Neuronal stem cell (in vitro differentiated cells): Measurements from ENCODE around the gene OR51I1.

Source experiments
- DNase-seq: peaks from one replicate; pipeline ENCODE4 v3.0.0-alpha.2; 2013; ENCODE audit warnings: low spot score
- H2AFZ ChIP-seq: one replicate; pipeline ENCODE4 v1.6.1; 2013; ENCODE audit warnings: mild to moderate bottlenecking, low read length, inconsistent platforms
- H2AK5ac ChIP-seq: 2 replicates; pipeline ENCODE4 v1.6.1; 2013; ENCODE audit warnings: low read depth, mild to moderate bottlenecking, inconsistent platforms, low read length, moderate library complexity, mixed read lengths
- H2BK120ac ChIP-seq: 2 replicates; pipeline ENCODE4 v1.6.1; 2013; ENCODE audit warnings: low read depth, mild to moderate bottlenecking, inconsistent platforms, low read length, moderate library complexity, mixed read lengths
- H2BK12ac ChIP-seq: one replicate; pipeline ENCODE4 v1.6.1; 2013; ENCODE audit warnings: low read length, inconsistent platforms
- H2BK15ac ChIP-seq: 2 replicates; pipeline ENCODE4 v1.6.1; 2013; ENCODE audit warnings: mild to moderate bottlenecking, low read length, inconsistent platforms, mixed read lengths
- H2BK5ac ChIP-seq: one replicate; pipeline ENCODE4 v1.6.1; 2013; ENCODE audit warnings: inconsistent platforms, mild to moderate bottlenecking, low read length, moderate library complexity
- H3K14ac ChIP-seq: one replicate; pipeline ENCODE4 v1.6.1; 2013; ENCODE audit warnings: low read length, inconsistent platforms
- H3K18ac ChIP-seq: 2 replicates; pipeline ENCODE4 v1.6.1; 2013; ENCODE audit warnings: low read length, inconsistent platforms
- H3K23ac ChIP-seq: 2 replicates; pipeline ENCODE4 v1.6.1; 2013; ENCODE audit warnings: low read depth, mild to moderate bottlenecking, mixed read lengths, low read length, inconsistent platforms; ENCODE audit not compliant: poor library complexity
- H3K27ac ChIP-seq: replicated peaks from 3 replicates; pipeline ENCODE4 v1.5.1; 2013; ENCODE audit warnings: low read length, inconsistent platforms
- H3K27me3 ChIP-seq, 3 experiments: 2 replicates each; pipeline ENCODE4 v1.6.1; 2013; ENCODE audit warnings: low read length in 3 of 3, mild to moderate bottlenecking in 2 of 3, inconsistent platforms in 1 of 3, low read depth in 1 of 3, mixed read lengths in 1 of 3, moderate library complexity in 1 of 3; ENCODE audit not compliant: control insufficient read depth in 3 of 3, insufficient read depth in 3 of 3
- H3K36me3 ChIP-seq, 2 donors: replicated peaks in 1 of 2; 2 replicates each; pipeline ENCODE4 v1.6.1; 2013; ENCODE audit warnings: low read length in 2 of 2; ENCODE audit not compliant: control insufficient read depth in 2 of 2, insufficient read depth in 2 of 2
- H3K4ac ChIP-seq: 2 replicates; pipeline ENCODE4 v1.6.1; 2013; ENCODE audit warnings: inconsistent platforms, mild to moderate bottlenecking, low read length, moderate library complexity
- H3K4me1 ChIP-seq, 2 donors: 1 replicate in 1 of 2; 2 replicates in 1 of 2; pipeline ENCODE4 v1.6.1; 2013; ENCODE audit warnings: low read length in 2 of 2, low read depth in 1 of 2; ENCODE audit not compliant: control insufficient read depth in 2 of 2, insufficient read depth in 1 of 2
- H3K4me2 ChIP-seq: one replicate; pipeline ENCODE4 v1.6.1; 2013; ENCODE audit warnings: mild to moderate bottlenecking, low read length, inconsistent platforms; ENCODE audit not compliant: insufficient read depth, poor library complexity, severe bottlenecking
- H3K4me3 ChIP-seq, 2 donors: 2 replicates each; pipeline ENCODE4 v1.5.1; 2013; ENCODE audit warnings: low read length in 2 of 2, mild to moderate bottlenecking in 2 of 2, inconsistent platforms in 1 of 2, moderate library complexity in 1 of 2
- H3K79me1 ChIP-seq: one replicate; pipeline ENCODE4 v1.6.1; 2013; ENCODE audit warnings: low read depth, mild to moderate bottlenecking, inconsistent platforms, low read length, moderate library complexity
- H3K9ac ChIP-seq: one replicate; pipeline ENCODE4 v1.6.1; 2013; ENCODE audit warnings: mild to moderate bottlenecking, low read depth, low read length, inconsistent platforms; ENCODE audit not compliant: poor library complexity
- H3K9me3 ChIP-seq, 2 donors: replicated peaks in 1 of 2; 2 replicates each; pipeline versions ENCODE3 to v1.6.1; 2013; ENCODE audit warnings: low read length in 2 of 2, mild to moderate bottlenecking in 2 of 2, inconsistent platforms in 1 of 2, low read depth in 1 of 2, mixed read lengths in 1 of 2, moderate library complexity in 1 of 2; ENCODE audit not compliant: control insufficient read depth in 2 of 2, insufficient read depth in 1 of 2
- H4K8ac ChIP-seq: one replicate; pipeline ENCODE4 v1.6.1; 2013; ENCODE audit warnings: low read depth, mild to moderate bottlenecking, inconsistent platforms, low read length, moderate library complexity
- H4K91ac ChIP-seq: one replicate; pipeline ENCODE4 v1.6.1; 2013; ENCODE audit warnings: low read length, low read depth, mild to moderate bottlenecking, inconsistent platforms; ENCODE audit not compliant: poor library complexity
- WGBS, 2 donors: extraction: QIAGEN DNeasy Blood & Tissue Kit; methylation state at CpG; one replicate each; pipeline ENCODE4 v1.1.7; 2013; ENCODE audit warnings: missing lambda C conversion rate in 2 of 2, mixed read lengths in 1 of 2; ENCODE audit not compliant: insufficient read length in 2 of 2, insufficient replicate concordance in 1 of 2; ENCODE audit errors: extremely low coverage in 2 of 2; 5-methylcytosine and 5-hydroxymethylcytosine counted together

The OR51I1 gene

GRCh38 chr11:5443835-5444393 lies 2.6 kb upstream of the OR51I1 start:
- Histone ChIP-seq H3K4me3 (no peak overlapping the region), H3K9me3 (no peaks in the 10 kb centered on the region), H2BK120ac (no peak overlapping the region), H2AFZ (no peak overlapping the region), H2BK12ac (no peak overlapping the region), H3K36me3 (no peaks in the 10 kb centered on the region), H3K27me3 (no peaks in the 10 kb centered on the region), H3K4me2 (no peak overlapping the region), H3K14ac (no peak overlapping the region), H3K9ac (no peak overlapping the region), H2BK15ac (no peak overlapping the region), H2AK5ac (no peak overlapping the region), H3K4ac (no peak overlapping the region), H3K18ac (no peak overlapping the region), H2BK5ac (no peak overlapping the region), H4K8ac (no peak overlapping the region), H3K27ac (no peak overlapping the region), H3K79me1 (no peaks in the 10 kb centered on the region), H3K23ac (no peak overlapping the region), H4K91ac (no peak overlapping the region), H3K4me1 (no peaks in the 10 kb centered on the region)
- 100% methylated on average over 1 of the region's 2 CpGs; no CpG with 5 or more reads in 1 of the 2 donors for WGBS, 2 donors
- no peak for DNase-seq

- Histone ChIP-seq H3K79me1 (no peaks in the 10 kb centered on the region), H3K4me2 (no peak overlapping the region), H2BK12ac (no peak overlapping the region), H2BK5ac (no peak overlapping the region), H2BK120ac (no peak overlapping the region), H3K27ac (no peak overlapping the region), H3K14ac (no peak overlapping the region), H4K91ac (no peak overlapping the region), H3K36me3 (no peaks in the 10 kb centered on the region), H4K8ac (no peak overlapping the region), H3K27me3 (peaks cover 0 to 2% (median 0%) of the 10 kb centered on the region in 3 experiments), H3K9ac (no peak overlapping the region), H3K4me3 (no peak overlapping the region), H3K4me1 (no peaks in the 10 kb centered on the region), H3K18ac (no peak overlapping the region), H2AFZ (no peak overlapping the region), H3K4ac (no peak overlapping the region), H3K9me3 (peaks cover 0 to 3% of the 10 kb centered on the region in 2 donors), H2AK5ac (no peak overlapping the region), H3K23ac (no peak overlapping the region), H2BK15ac (no peak overlapping the region)
- no peak for DNase-seq
- WGBS, 2 donors = no CpG with 5 or more reads among the region's 3 CpGs
Observed at GRCh38 chr11:5423131-5423530, 18.2 kb downstream of the OR51I1 start.

- no peak within 1 kb of the TSS for H2BK12ac ChIP-seq
- H4K8ac ChIP-seq = peak within 1 kb of the TSS; percentile 65
- no peak within 1 kb of the TSS for H2BK120ac ChIP-seq
- peaks cover 0 to 3% of the 10 kb centered on the region in 2 donors for H3K9me3 ChIP-seq
- peak within 1 kb of the TSS; percentile 48 for H3K18ac ChIP-seq
- no peaks in the 10 kb centered on the region for H3K79me1 ChIP-seq
- no peak within 1 kb of the TSS for H3K9ac ChIP-seq
- H2BK5ac ChIP-seq = no peak within 1 kb of the TSS
- peak within 1 kb of the TSS; percentile 82 for H3K14ac ChIP-seq
- no peak within 1 kb of the TSS for H2AFZ ChIP-seq
- no peak within 1 kb of the TSS for H2BK15ac ChIP-seq
- no CpG with 5 or more reads among the region's 1 CpG for WGBS, 2 donors
- H3K27me3 ChIP-seq = peaks cover 0 to 2% (median 0%) of the 10 kb centered on the region in 3 experiments
- DNase-seq = no peak
- H3K4me1 ChIP-seq = no peaks in the 10 kb centered on the region
- H3K23ac ChIP-seq = peak within 1 kb of the TSS; percentile 65
- H3K4ac ChIP-seq = no peak within 1 kb of the TSS
- no peaks in the 10 kb centered on the region for H3K36me3 ChIP-seq
- H3K4me2 ChIP-seq = no peak within 1 kb of the TSS
- H3K4me3 ChIP-seq = no peak within 1 kb of the TSS
- H2AK5ac ChIP-seq = no peak within 1 kb of the TSS
- H4K91ac ChIP-seq = no peak within 1 kb of the TSS
- no peak within 1 kb of the TSS for H3K27ac ChIP-seq
Observed at GRCh38 chr11:5421811-5422210, 19.5 kb downstream of the OR51I1 start, which contains the start of gene OR51Q1. Gene OR51Q1 (plus strand): TSS chr11:5422111. CDS start chr11:5422201, 90 bp downstream.

GRCh38 chr11:5420993-5421392 lies 20.3 kb downstream of the OR51I1 start:
- H3K9me3 ChIP-seq = peaks cover 0 to 3% of the 10 kb centered on the region in 2 donors
- H4K8ac ChIP-seq = no peak overlapping the region
- no peak overlapping the region for H3K4ac ChIP-seq
- H3K27me3 ChIP-seq = peaks cover 0 to 2% (median 0%) of the 10 kb centered on the region in 3 experiments
- no peak for DNase-seq
- WGBS, 2 donors = no CpG with 5 or more reads among the region's 5 CpGs
- H2AK5ac ChIP-seq = no peak overlapping the region
- H2BK15ac ChIP-seq = no peak overlapping the region
- H3K4me3 ChIP-seq = no peak overlapping the region
- H3K9ac ChIP-seq = no peak overlapping the region
- H2AFZ ChIP-seq = no peak overlapping the region
- H3K79me1 ChIP-seq = no peaks in the 10 kb centered on the region
- H2BK12ac ChIP-seq = no peak overlapping the region
- H4K91ac ChIP-seq = no peak overlapping the region
- no peak overlapping the region for H2BK5ac ChIP-seq
- H3K23ac ChIP-seq = no peak overlapping the region
- H3K14ac ChIP-seq = no peak overlapping the region
- H3K36me3 ChIP-seq = no peaks in the 10 kb centered on the region
- no peak overlapping the region for H3K27ac ChIP-seq
- no peak overlapping the region for H3K4me2 ChIP-seq
- no peak overlapping the region for H2BK120ac ChIP-seq
- H3K18ac ChIP-seq = no peak overlapping the region
- H3K4me1 ChIP-seq = no peaks in the 10 kb centered on the region
